Loucy (cell line): ENCODE data around the gene ZFPM1.

Experiments used
- H2AFZ ChIP-seq: fragments of 200-600 bp; sonication (generic); 2 replicates; pipeline ENCODE4 v1.6.0; 2016; ENCODE audit warnings: antibody characterized with exemption, mild to moderate bottlenecking, low read length, moderate library complexity
- H3F3A ChIP-seq: fragments of 200-600 bp; 2 replicates; pipeline ENCODE4 v1.6.0; 2016; ENCODE audit warnings: antibody characterized with exemption, low read depth, mild to moderate bottlenecking
- H3K27me3 ChIP-seq: fragments of 200-600 bp; sonication (generic); 2 replicates; pipeline ENCODE4 v1.6.1; 2014; ENCODE audit warnings: low read length, mild to moderate bottlenecking; ENCODE audit not compliant: insufficient read depth, poor library complexity, severe bottlenecking
- H3K36me3 ChIP-seq: fragments of 200-600 bp; sonication (generic); 2 replicates; pipeline ENCODE4 v1.6.1; 2016; ENCODE audit warnings: low read length; ENCODE audit not compliant: insufficient read depth
- H3K4me1 ChIP-seq: fragments of 200-600 bp; sonication (generic); 2 replicates; pipeline ENCODE4 v1.5.1; 2014; ENCODE audit warnings: low read length, mild to moderate bottlenecking; ENCODE audit not compliant: insufficient read depth, poor library complexity, severe bottlenecking
- H3K4me2 ChIP-seq: fragments of 200-600 bp; sonication (generic); 2 replicates; pipeline ENCODE4 v1.6.0; 2014; ENCODE audit warnings: antibody characterized with exemption, low read length, low read depth, mild to moderate bottlenecking; ENCODE audit not compliant: poor library complexity, severe bottlenecking
- H3K4me3 ChIP-seq: fragments of 200-600 bp; sonication (generic); 2 replicates; pipeline ENCODE4 v1.5.1; 2014; ENCODE audit warnings: low read length, mild to moderate bottlenecking, mixed read lengths; ENCODE audit not compliant: poor library complexity, severe bottlenecking
- H3K79me2 ChIP-seq: fragments of 200-600 bp; sonication (generic); 2 replicates; pipeline ENCODE4 v1.6.1; 2014; ENCODE audit warnings: low read length; ENCODE audit not compliant: insufficient read depth
- H3K9ac ChIP-seq: fragments of 200-600 bp; sonication (generic); 2 replicates; pipeline ENCODE4 v1.6.0; 2014; ENCODE audit warnings: mild to moderate bottlenecking, low read depth, low read length, moderate library complexity; ENCODE audit not compliant: poor library complexity, severe bottlenecking
- H3K9me2 ChIP-seq: fragments of 200-600 bp; sonication (generic); replicated peaks from 2 replicates; pipeline ENCODE4 v1.6.1; 2016; ENCODE audit warnings: low read depth, low read length, mixed read lengths
- H3K9me3 ChIP-seq: fragments of 200-600 bp; sonication (generic); 2 replicates; pipeline ENCODE4 v1.6.1; 2014; ENCODE audit warnings: mild to moderate bottlenecking, antibody characterized with exemption, low read length, low read depth; ENCODE audit not compliant: insufficient read depth
- H4K20me1 ChIP-seq: fragments of 200-600 bp; sonication (generic); 2 replicates; pipeline ENCODE4 v1.6.0; 2014; ENCODE audit warnings: antibody characterized with exemption, low read length, mild to moderate bottlenecking; ENCODE audit not compliant: insufficient read depth, poor library complexity, severe bottlenecking
- CTCF ChIP-seq: fragments of 200-600 bp; sonication (generic); conservative IDR thresholded peaks from 2 replicates; pipeline ENCODE4 v1.5.1; 2014; ENCODE audit warnings: mild to moderate bottlenecking, antibody characterized with exemption, low read length
- EZH2phosphoT487 ChIP-seq: fragments of 200-600 bp; IDR thresholded peaks from 2 replicates; pipeline ENCODE4 v1.6.1; 2018; ENCODE audit warnings: antibody characterized with exemption, mild to moderate bottlenecking, moderate library complexity, borderline replicate concordance

Gene ZFPM1

GRCh38 chr16:88522276-88522949 is 69.3 kb downstream of the ZFPM1 start:
- Histone ChIP-seq H3K4me2 (no peak overlapping the region), H3F3A (no peaks in the 10 kb centered on the region), H3K4me3 (no peak overlapping the region), H3K9me3 (no peaks in the 10 kb centered on the region), H3K79me2 (no peaks in the 10 kb centered on the region), H2AFZ (no peak overlapping the region), H3K9ac (no peak overlapping the region), H3K27me3 (no peaks in the 10 kb centered on the region), H3K4me1 (no peaks in the 10 kb centered on the region), H4K20me1 (no peaks in the 10 kb centered on the region), H3K9me2 (no peaks in the 10 kb centered on the region), H3K36me3 (no peaks in the 10 kb centered on the region)
- TF ChIP-seq CTCF: no peak
- TF ChIP-seq EZH2phosphoT487: no peak

GRCh38 chr16:88523309-88524161 is 70.5 kb downstream of the ZFPM1 start:
- Histone ChIP-seq H3K79me2 (no peaks in the 10 kb centered on the region), H2AFZ (no peak overlapping the region)
- TF ChIP-seq EZH2phosphoT487 (no peak), CTCF (no peak)

DNA sequence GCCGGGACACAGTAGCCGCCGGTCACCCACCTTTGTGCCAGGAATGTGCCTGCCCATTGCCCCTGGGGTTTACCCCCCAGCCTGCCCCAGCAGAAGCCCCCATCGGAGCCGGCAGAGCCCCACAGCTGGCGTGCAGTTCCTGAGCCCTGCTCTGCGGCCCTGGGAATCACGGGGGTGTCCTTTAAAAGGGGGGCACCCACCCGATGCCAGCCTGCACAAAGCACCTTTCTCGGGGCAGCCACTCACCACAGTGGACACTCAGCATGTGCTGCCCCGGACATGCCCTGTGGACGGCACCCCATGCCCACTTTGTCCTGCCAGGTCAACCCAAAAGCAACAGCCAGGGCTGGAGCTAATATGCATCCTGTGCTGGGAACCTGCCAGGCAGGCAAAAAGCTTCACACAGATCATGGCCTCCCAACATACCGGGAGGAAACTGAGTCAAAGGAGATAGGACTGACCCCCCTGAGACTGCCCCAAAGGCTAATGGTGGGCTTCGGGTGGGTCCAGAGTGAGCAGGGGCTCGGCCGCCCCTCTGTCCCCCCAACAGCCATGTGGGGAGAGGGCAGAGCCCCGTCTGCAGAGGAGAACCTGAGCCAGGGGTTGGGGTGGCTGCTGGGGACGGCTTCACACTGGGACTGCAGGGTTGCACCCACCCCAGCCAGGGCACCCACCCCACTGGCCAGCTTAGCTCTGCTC is 71.3 kb downstream of the ZFPM1 start:
- Histone ChIP-seq H3K9me2 (no peaks in the 10 kb centered on the region), H3K79me2 (no peaks in the 10 kb centered on the region), H3K36me3 (no peaks in the 10 kb centered on the region), H3K27me3 (no peaks in the 10 kb centered on the region), H3F3A (no peaks in the 10 kb centered on the region), H3K9me3 (no peaks in the 10 kb centered on the region), H3K4me2 (no peak overlapping the region), H4K20me1 (no peaks in the 10 kb centered on the region), H3K9ac (no peak overlapping the region), H3K4me1 (no peaks in the 10 kb centered on the region), H2AFZ (no peak overlapping the region), H3K4me3 (no peak overlapping the region)
- no peak for TF ChIP-seq EZH2phosphoT487
- no peak for TF ChIP-seq CTCF

More at GRCh38 chr16:88523309-88524161, 70.5 kb downstream of the ZFPM1 start:
- Histone ChIP-seq H3F3A (no peaks in the 10 kb centered on the region), H3K9ac (no peak overlapping the region), H4K20me1 (no peaks in the 10 kb centered on the region), H3K36me3 (no peaks in the 10 kb centered on the region), H3K9me2 (no peaks in the 10 kb centered on the region), H3K9me3 (no peaks in the 10 kb centered on the region), H3K4me2 (no peak overlapping the region), H3K4me1 (no peaks in the 10 kb centered on the region), H3K4me3 (no peak overlapping the region), H3K27me3 (no peaks in the 10 kb centered on the region)
